ENCODE data around the gene SULT1A2.
"Not testable (repeated sequence)": the region's sequence is repeated elsewhere in the genome, so short reads cannot be mapped to it uniquely, and the experiment has no call there.

SULT1A2 gene

GRCh38 chr16:28616636-28617035 lies 19.8 kb upstream of the SULT1A2 start:
- Histone ChIP-seq H3K4me1 (ENCODE audit: control insufficient read depth, insufficient read depth, low read length) (no peaks in the 10 kb centered on the region), H3K9ac (ENCODE audit: low read depth, low read length) (no peak overlapping the region), H3K9me3 (replicated peaks; ENCODE audit: low read length) (no peaks in the 10 kb centered on the region), H3K4me3 (ENCODE audit: low read length) (no peak overlapping the region), H3K27me3 (ENCODE audit: control insufficient read depth, insufficient read depth, low read length) (no peaks in the 10 kb centered on the region), H3K36me3 (ENCODE audit: insufficient read depth, low read length) (no peaks in the 10 kb centered on the region), H3K4me2 (ENCODE audit: low read length) (no peak overlapping the region)

GRCh38 chr16:28616224-28616577 lies 19.4 kb upstream of the SULT1A2 start:
- H3K36me3 ChIP-seq (ENCODE audit: insufficient read depth, low read length); H3K4me1 ChIP-seq (ENCODE audit: control insufficient read depth, insufficient read depth, low read length); H3K9me3 ChIP-seq (replicated peaks; ENCODE audit: low read length); H3K4me2 ChIP-seq (ENCODE audit: low read length); H3K27me3 ChIP-seq (ENCODE audit: control insufficient read depth, insufficient read depth, low read length); H3K9ac ChIP-seq (ENCODE audit: low read depth, low read length); H3K4me3 ChIP-seq (ENCODE audit: low read length): not testable (repeated sequence)

GRCh38 chr16:28615486-28616223 lies 18.8 kb upstream of the SULT1A2 start:
- H3K4me1 ChIP-seq (ENCODE audit: control insufficient read depth, insufficient read depth, low read length); H3K4me3 ChIP-seq (ENCODE audit: low read length); H3K36me3 ChIP-seq (ENCODE audit: insufficient read depth, low read length); H3K4me2 ChIP-seq (ENCODE audit: low read length); H3K27me3 ChIP-seq (ENCODE audit: control insufficient read depth, insufficient read depth, low read length); H3K9ac ChIP-seq (ENCODE audit: low read depth, low read length); H3K9me3 ChIP-seq (replicated peaks; ENCODE audit: low read length): not testable (repeated sequence)

- H3K36me3 ChIP-seq (ENCODE audit: insufficient read depth, low read length); H3K9ac ChIP-seq (ENCODE audit: low read depth, low read length); H3K27me3 ChIP-seq (ENCODE audit: control insufficient read depth, insufficient read depth, low read length); H3K4me1 ChIP-seq (ENCODE audit: control insufficient read depth, insufficient read depth, low read length); H3K4me2 ChIP-seq (ENCODE audit: low read length); H3K4me3 ChIP-seq (ENCODE audit: low read length); H3K9me3 ChIP-seq (replicated peaks; ENCODE audit: low read length): not testable (repeated sequence)
These were observed 17.7 kb upstream of the SULT1A2 start for GRCh38 chr16:28614561-28614960.

GRCh38 chr16:28613912-28614311 lies 17.1 kb upstream of the SULT1A2 start:
- not testable (repeated sequence) for H3K27me3 ChIP-seq (ENCODE audit: control insufficient read depth, insufficient read depth, low read length); H3K4me3 ChIP-seq (ENCODE audit: low read length); H3K4me1 ChIP-seq (ENCODE audit: control insufficient read depth, insufficient read depth, low read length); H3K9ac ChIP-seq (ENCODE audit: low read depth, low read length); H3K9me3 ChIP-seq (replicated peaks; ENCODE audit: low read length); H3K36me3 ChIP-seq (ENCODE audit: insufficient read depth, low read length); H3K4me2 ChIP-seq (ENCODE audit: low read length)

- not testable (repeated sequence) for H3K36me3 ChIP-seq (ENCODE audit: insufficient read depth, low read length); H3K4me2 ChIP-seq (ENCODE audit: low read length); H3K9ac ChIP-seq (ENCODE audit: low read depth, low read length); H3K27me3 ChIP-seq (ENCODE audit: control insufficient read depth, insufficient read depth, low read length); H3K4me3 ChIP-seq (ENCODE audit: low read length); H3K9me3 ChIP-seq (replicated peaks; ENCODE audit: low read length); H3K4me1 ChIP-seq (ENCODE audit: control insufficient read depth, insufficient read depth, low read length)
These were observed 15.8 kb upstream of the SULT1A2 start for GRCh38 chr16:28612359-28613280.

- Histone ChIP-seq H3K4me3 (ENCODE audit: low read length) (no peak overlapping the region), H3K27me3 (ENCODE audit: control insufficient read depth, insufficient read depth, low read length) (no peaks in the 10 kb centered on the region), H3K9ac (ENCODE audit: low read depth, low read length) (no peak overlapping the region), H3K36me3 (ENCODE audit: insufficient read depth, low read length) (no peaks in the 10 kb centered on the region), H3K9me3 (replicated peaks; ENCODE audit: low read length) (no peaks in the 10 kb centered on the region), H3K4me2 (ENCODE audit: low read length) (no peak overlapping the region), H3K4me1 (ENCODE audit: control insufficient read depth, insufficient read depth, low read length) (no peaks in the 10 kb centered on the region)
These were observed 13.8 kb upstream of the SULT1A2 start for GRCh38 chr16:28610595-28611191.

- Histone ChIP-seq H3K36me3 (ENCODE audit: insufficient read depth, low read length) (no peaks in the 10 kb centered on the region), H3K9me3 (replicated peaks; ENCODE audit: low read length) (no peaks in the 10 kb centered on the region), H3K4me2 (ENCODE audit: low read length) (peak within 1 kb of the TSS; percentile 52), H3K4me3 (ENCODE audit: low read length) (peak within 1 kb of the TSS; percentile 56), H3K27me3 (ENCODE audit: control insufficient read depth, insufficient read depth, low read length) (no peaks in the 10 kb centered on the region), H3K4me1 (ENCODE audit: control insufficient read depth, insufficient read depth, low read length) (no peaks in the 10 kb centered on the region), H3K9ac (ENCODE audit: low read depth, low read length) (peak within 1 kb of the TSS; percentile 13)
These were observed 13.1 kb upstream of the SULT1A2 start, which contains the start of gene SULT1A1 for GRCh38 chr16:28609631-28610594. SULT1A1 (minus strand) TSS chr16:28610044; CDS start chr16:28608855, 1,189 bp downstream.

GRCh38 chr16:28608867-28609596 lies 12.2 kb upstream of the SULT1A2 start:
- not testable (repeated sequence) for H3K36me3 ChIP-seq (ENCODE audit: insufficient read depth, low read length); H3K27me3 ChIP-seq (ENCODE audit: control insufficient read depth, insufficient read depth, low read length); H3K4me2 ChIP-seq (ENCODE audit: low read length); H3K4me1 ChIP-seq (ENCODE audit: control insufficient read depth, insufficient read depth, low read length); H3K9ac ChIP-seq (ENCODE audit: low read depth, low read length); H3K9me3 ChIP-seq (replicated peaks; ENCODE audit: low read length)
- H3K4me3 ChIP-seq (ENCODE audit: low read length), result peak overlapping the region; percentile 56

GRCh38 chr16:28608496-28608808 lies 11.6 kb upstream of the SULT1A2 start:
- H3K4me1 ChIP-seq (ENCODE audit: control insufficient read depth, insufficient read depth, low read length); H3K9me3 ChIP-seq (replicated peaks; ENCODE audit: low read length); H3K36me3 ChIP-seq (ENCODE audit: insufficient read depth, low read length); H3K27me3 ChIP-seq (ENCODE audit: control insufficient read depth, insufficient read depth, low read length); H3K4me3 ChIP-seq (ENCODE audit: low read length); H3K4me2 ChIP-seq (ENCODE audit: low read length); H3K9ac ChIP-seq (ENCODE audit: low read depth, low read length): not testable (repeated sequence)
